Retinal pigment epithelial cell (primary cell): ENCODE measurements around the gene EPHB1.

Source experiments
- DNase-seq: peaks from one replicate; pipeline ENCODE4 v3.0.0-alpha.2; 2010; ENCODE audit warnings: low read depth
- H3K4me3 ChIP-seq: 2 replicates; pipeline ENCODE4 v1.5.1; 2011; ENCODE audit warnings: mild to moderate bottlenecking, low read length, control low read depth, moderate library complexity
- CTCF ChIP-seq: conservative IDR thresholded peaks from 2 replicates; pipeline ENCODE4 v1.5.1; 2011; ENCODE audit warnings: low read depth, low read length, control low read depth, inconsistent platforms

EPHB1 gene

GRCh38 chr3:134934933-134935332 lies 139.9 kb downstream of the EPHB1 start:
- no peak for DNase-seq
- H3K4me3 ChIP-seq: no peak overlapping the region
- no peak for TF ChIP-seq CTCF

GRCh38 chr3:134937256-134938028 lies 142.4 kb downstream of the EPHB1 start:
- no peak overlapping the region for H3K4me3 ChIP-seq
- TF ChIP-seq CTCF: no peak
- DNase-seq: no peak

GRCh38 chr3:134938029-134938525 lies 143.0 kb downstream of the EPHB1 start:
- no peak for TF ChIP-seq CTCF
- H3K4me3 ChIP-seq: no peak overlapping the region
- no peak for DNase-seq

- DNase-seq: no peak
- no peak overlapping the region for H3K4me3 ChIP-seq
- TF ChIP-seq CTCF: no peak
Measured at GRCh38 chr3:134939978-134940377, 144.9 kb downstream of the EPHB1 start.

- no peak overlapping the region for H3K4me3 ChIP-seq
- DNase-seq: no peak
- TF ChIP-seq CTCF: no peak
Measured at GRCh38 chr3:134941820-134942219, 146.8 kb downstream of the EPHB1 start.

GRCh38 chr3:134944429-134944828 lies 149.4 kb downstream of the EPHB1 start:
- no peak overlapping the region for H3K4me3 ChIP-seq
- TF ChIP-seq CTCF: no peak

GRCh38 chr3:134949150-134949549 lies 154.1 kb downstream of the EPHB1 start:
- DNase-seq: no peak
- H3K4me3 ChIP-seq: no peak overlapping the region
- no peak for TF ChIP-seq CTCF

More at GRCh38 chr3:134944429-134944828, 149.4 kb downstream of the EPHB1 start:
- no peak for DNase-seq
